Naive thymus-derived CD8-positive, alpha-beta T cell (primary cell): Measurements from ENCODE around the gene MAPK8IP1. TPM values are rescaled to one million over a fixed set of nuclear protein-coding genes. Genes with fewer than 3 reads are reported as not detected.

Source experiments
- ATAC-seq, 2 donors: fragments of 150-1000 bp; cut with Tn5 transposase in 1 of 2; sonication (Bioruptor Pico), chemical (Tn5 transposase) in 1 of 2; 1 replicate in 1 of 2; 2 replicates in 1 of 2; pipeline ENCODE4 v1.10.0; 2021; ENCODE audit warnings: mild to moderate bottlenecking in 2 of 2, moderate library complexity in 2 of 2
- POLR2A ChIA-PET: fragments of 350-600 bp; sonication (Branson Sonifier 250); formaldehyde crosslinking; loops from one replicate; lab custom pipeline; 2021; ENCODE audit warnings: antibody characterized with exemption; lab: Charles Lee
- DNase-seq, 10 donors: peaks; one replicate each; pipeline versions ENCODE4 v3.0.0 to v3.0.0-alpha.2; 2020 to 2022
- H3K27ac Mint-ChIP-seq, 10 donors: one replicate each; pipeline ENCODE4 v1.8.0; 2020 to 2022; ENCODE audit warnings: mild to moderate bottlenecking in 10 of 10, mixed read lengths in 10 of 10, moderate library complexity in 4 of 10, inconsistent platforms in 1 of 10
- H3K27me3 Mint-ChIP-seq, 5 donors: one replicate each; pipeline ENCODE4 v1.8.0; 2021 to 2022; ENCODE audit warnings: mixed read lengths in 5 of 5
- H3K36me3 Mint-ChIP-seq, 3 donors: one replicate each; pipeline ENCODE4 v1.8.0; 2020 to 2022; ENCODE audit warnings: mixed read lengths in 3 of 3, mild to moderate bottlenecking in 2 of 3, inconsistent platforms in 1 of 3
- H3K4me1 Mint-ChIP-seq, 4 donors: one replicate each; pipeline ENCODE4 v1.8.0; 2021 to 2022; ENCODE audit warnings: mixed read lengths in 4 of 4
- H3K4me3 Mint-ChIP-seq, 10 donors: one replicate each; pipeline ENCODE4 v1.8.0; 2020 to 2022; ENCODE audit warnings: mild to moderate bottlenecking in 10 of 10, mixed read lengths in 10 of 10, moderate library complexity in 6 of 10, inconsistent platforms in 1 of 10
- H3K9me3 Mint-ChIP-seq, 9 donors: one replicate each; pipeline ENCODE4 v1.8.0; 2020 to 2022; ENCODE audit warnings: mixed read lengths in 9 of 9, mild to moderate bottlenecking in 3 of 9, inconsistent platforms in 1 of 9, moderate library complexity in 1 of 9
- polyA plus RNA-seq, 3 donors: library from polyadenylated mRNA; unstranded; fragments of 300-500 nt; fragmentation: Illumina TruSeq; gene quantifications; one replicate each; pipeline ENCODE4 v1.2.3, GENCODE V29; 2021
- total RNA-seq, 8 experiments: library from RNA in 2 of 8; stranded (reverse) in 2 of 8; gene quantifications; one replicate each; pipeline ENCODE4 v1.2.3 and lab custom pipeline; 2021 to 2026

MAPK8IP1 gene
- total and polyA plus RNA-seq, 5 experiments from 2014 or later: 1.6 to 2.1 TPM; not detected in 3

- Mint-ChIP-seq H3K9me3 (no peaks in the 10 kb centered on the region), H3K27me3 (no peaks in the 10 kb centered on the region), H3K36me3 (peaks cover 0 to 92% (median 27%) of the 10 kb centered on the region in 3 donors), H3K4me3 (no peak overlapping the region), H3K27ac (no peak overlapping the region), H3K4me1 (peaks cover 0 to 2% (median under 1%) of the 10 kb centered on the region in 4 donors)
- DNase-seq (no peak), ATAC-seq (no peak)
- POLR2A ChIA-PET: no interaction called here
Observed at GRCh38 chr11:45948356-45948755, 62.9 kb downstream of the MAPK8IP1 start.

- ATAC-seq: no peak
- Mint-ChIP-seq H3K27me3 (no peaks in the 10 kb centered on the region), H3K9me3 (no peaks in the 10 kb centered on the region), H3K27ac (peak overlapping the region in 1 of 10 donors; percentile 6), H3K4me1 (peaks cover 0 to 2% (median under 1%) of the 10 kb centered on the region in 4 donors), H3K4me3 (no peak overlapping the region), H3K36me3 (peaks cover 0 to 85% (median 25%) of the 10 kb centered on the region in 3 donors)
- POLR2A ChIA-PET: no interaction called here
- DNase-seq: no peak
Observed at GRCh38 chr11:45949992-45950407, 64.5 kb downstream of the MAPK8IP1 start.

Other genes with a start within 250 kb of the MAPK8IP1 start
- gene CHST1, start 220.0 kb upstream of the MAPK8IP1 start, total RNA-seq: not detected
- gene CHST1, start 220.0 kb upstream of the MAPK8IP1 start, polyA plus RNA-seq: not detected
- 10 to 100 TPM; 11.8 to 12.3 TPM for gene SLC35C1, start 80.5 kb upstream of the MAPK8IP1 start, total RNA-seq
- 10 to 100 TPM in 1 of 3 donors, 1 to 10 TPM in 2; 5.6 to 10.0 (median 8.4) TPM for gene SLC35C1, start 80.5 kb upstream of the MAPK8IP1 start, polyA plus RNA-seq
- 10 to 100 TPM; 59.5 to 64.5 TPM for gene CRY2, start 38.2 kb upstream of the MAPK8IP1 start, total RNA-seq
- 10 to 100 TPM; 24.3 to 33.4 (median 30.3) TPM for gene CRY2, start 38.2 kb upstream of the MAPK8IP1 start, polyA plus RNA-seq
- 1 to 10 TPM; 3.1 to 3.4 TPM for gene FREY1, start 21.6 kb downstream of the MAPK8IP1 start, total RNA-seq
- not detected for gene FREY1, start 21.6 kb downstream of the MAPK8IP1 start, polyA plus RNA-seq
- 10 to 100 TPM; 66.8 to 74.1 TPM for gene PEX16, start 32.2 kb downstream of the MAPK8IP1 start, total RNA-seq
- 10 to 100 TPM; 46.1 to 54.1 (median 53.2) TPM for gene PEX16, start 32.2 kb downstream of the MAPK8IP1 start, polyA plus RNA-seq
- gene LARGE2, start 37.0 kb downstream of the MAPK8IP1 start, total RNA-seq: 1 to 10 TPM; 4.1 to 5.6 TPM
- gene LARGE2, start 37.0 kb downstream of the MAPK8IP1 start, polyA plus RNA-seq: 1 to 10 TPM in 2 of 3 donors, under 1 TPM in 1; 0.71 to 2.0 (median 1.7) TPM
- 10 to 100 TPM; 55.7 to 60.7 TPM for gene PHF21A, start 235.8 kb downstream of the MAPK8IP1 start, total RNA-seq
- gene PHF21A, start 235.8 kb downstream of the MAPK8IP1 start, polyA plus RNA-seq: 1 to 10 TPM; 4.9 to 9.2 (median 6.6) TPM